HEK293 (cell line): ENCODE measurements around the gene KLK2.

Source experiments
- BCL11A ChIP-seq: fragments of 450-650 bp; formaldehyde crosslinking; IDR thresholded peaks from 2 replicates; pipeline ENCODE4 v1.5.1; 2016; ENCODE audit warnings: low read depth, missing biosample characterization, missing genetic modification characterization
- EGR2 ChIP-seq: fragments of 450-650 bp; formaldehyde crosslinking; IDR thresholded peaks from 2 replicates; pipeline ENCODE4 v1.5.1; 2016; ENCODE audit warnings: low read depth, missing biosample characterization, missing genetic modification characterization
- FEZF1 ChIP-seq: fragments of 450-650 bp; formaldehyde crosslinking; IDR thresholded peaks from 2 replicates; pipeline ENCODE4 v1.5.1; 2016; ENCODE audit warnings: missing biosample characterization, missing genetic modification characterization
- HIC1 ChIP-seq: fragments of 450-650 bp; formaldehyde crosslinking; IDR thresholded peaks from 2 replicates; pipeline ENCODE4 v1.5.1; 2016; ENCODE audit warnings: missing biosample characterization, missing genetic modification characterization
- KLF16 ChIP-seq: fragments of 450-650 bp; formaldehyde crosslinking; IDR thresholded peaks from 2 replicates; pipeline ENCODE4 v1.5.1; 2017; ENCODE audit warnings: missing biosample characterization, missing genetic modification characterization
- KLF9 ChIP-seq: fragments of 450-650 bp; formaldehyde crosslinking; IDR thresholded peaks from 2 replicates; pipeline ENCODE4 v1.5.1; 2016; ENCODE audit warnings: missing biosample characterization, missing genetic modification characterization, low read depth
- TCF7L2 ChIP-seq: IDR thresholded peaks from 2 replicates; pipeline ENCODE4 v1.6.1; 2011; ENCODE audit warnings: low read depth, mild to moderate bottlenecking, inconsistent platforms, low read length, moderate library complexity, borderline replicate concordance
- ZBTB10 ChIP-seq: fragments of 450-650 bp; formaldehyde crosslinking; IDR thresholded peaks from 2 replicates; pipeline ENCODE4 v1.5.1; 2016; ENCODE audit warnings: missing biosample characterization, missing genetic modification characterization
- ZBTB49 ChIP-seq: fragments of 450-650 bp; formaldehyde crosslinking; IDR thresholded peaks from 2 replicates; pipeline ENCODE4 v1.5.1; 2016; ENCODE audit warnings: missing biosample characterization, missing genetic modification characterization, low read depth
- ZBTB7A ChIP-seq: fragments of 450-650 bp; formaldehyde crosslinking; IDR thresholded peaks from 2 replicates; pipeline ENCODE4 v1.5.1; 2016; ENCODE audit warnings: low read depth, missing biosample characterization, missing genetic modification characterization
- ZFHX2 ChIP-seq: fragments of 450-650 bp; formaldehyde crosslinking; conservative IDR thresholded peaks from 2 replicates; pipeline ENCODE4 v1.5.1; 2016; ENCODE audit warnings: missing biosample characterization, missing genetic modification characterization
- ZNF133 ChIP-seq: fragments of 450-650 bp; formaldehyde crosslinking; IDR thresholded peaks from 2 replicates; pipeline ENCODE4 v1.5.1; 2016; ENCODE audit warnings: missing biosample characterization, missing genetic modification characterization
- ZNF214 ChIP-seq: fragments of 450-650 bp; formaldehyde crosslinking; IDR thresholded peaks from 2 replicates; pipeline ENCODE4 v1.5.1; 2017; ENCODE audit warnings: missing biosample characterization, mild to moderate bottlenecking, missing genetic modification characterization, borderline replicate concordance
- ZNF26 ChIP-seq: fragments of 450-650 bp; formaldehyde crosslinking; IDR thresholded peaks from 2 replicates; pipeline ENCODE4 v1.5.1; 2016; ENCODE audit warnings: missing biosample characterization, missing genetic modification characterization
- ZNF366 ChIP-seq: fragments of 450-650 bp; formaldehyde crosslinking; conservative IDR thresholded peaks from 2 replicates; pipeline ENCODE4 v1.5.1; 2016; ENCODE audit warnings: missing biosample characterization, missing genetic modification characterization
- ZNF394 ChIP-seq: fragments of 450-650 bp; formaldehyde crosslinking; IDR thresholded peaks from 2 replicates; pipeline ENCODE4 v1.5.1; 2016; ENCODE audit warnings: missing biosample characterization, missing genetic modification characterization, mild to moderate bottlenecking, moderate library complexity, borderline replicate concordance
- ZNF398 ChIP-seq: fragments of 450-650 bp; formaldehyde crosslinking; IDR thresholded peaks from 2 replicates; pipeline ENCODE4 v1.5.1; 2017; ENCODE audit warnings: missing biosample characterization, missing genetic modification characterization
- ZNF501 ChIP-seq: fragments of 450-650 bp; formaldehyde crosslinking; IDR thresholded peaks from 2 replicates; pipeline ENCODE4 v1.5.1; 2016; ENCODE audit warnings: missing biosample characterization, missing genetic modification characterization
- ZNF596 ChIP-seq: fragments of 450-650 bp; IDR thresholded peaks from 2 replicates; pipeline ENCODE4 v1.5.0; 2018; ENCODE audit warnings: missing biosample characterization, mild to moderate bottlenecking, missing genetic modification characterization, moderate library complexity
- ZNF600 ChIP-seq: fragments of 450-650 bp; formaldehyde crosslinking; IDR thresholded peaks from 2 replicates; pipeline ENCODE4 v1.5.1; 2016; ENCODE audit warnings: missing biosample characterization, missing genetic modification characterization
- ZNF623 ChIP-seq: fragments of 450-650 bp; formaldehyde crosslinking; IDR thresholded peaks from 2 replicates; pipeline ENCODE4 v1.5.1; 2016; ENCODE audit warnings: missing biosample characterization, missing genetic modification characterization
- ZNF624 ChIP-seq: fragments of 450-650 bp; formaldehyde crosslinking; IDR thresholded peaks from 2 replicates; pipeline ENCODE4 v1.5.1; 2017; ENCODE audit warnings: missing biosample characterization, missing genetic modification characterization
- ZNF670 ChIP-seq: fragments of 450-650 bp; formaldehyde crosslinking; IDR thresholded peaks from 2 replicates; pipeline ENCODE4 v1.5.1; 2016; ENCODE audit warnings: missing biosample characterization, missing genetic modification characterization, low read depth
- ZNF677 ChIP-seq: fragments of 450-650 bp; IDR thresholded peaks from 2 replicates; pipeline ENCODE4 v1.5.0; 2018; ENCODE audit warnings: missing biosample characterization, mild to moderate bottlenecking, missing genetic modification characterization, moderate library complexity
- ZNF701 ChIP-seq: fragments of 450-650 bp; formaldehyde crosslinking; IDR thresholded peaks from 2 replicates; pipeline ENCODE4 v1.5.1; 2016; ENCODE audit warnings: missing biosample characterization, missing genetic modification characterization
- ZNF777 ChIP-seq: fragments of 450-650 bp; formaldehyde crosslinking; IDR thresholded peaks from 2 replicates; pipeline ENCODE4 v1.5.1; 2017; ENCODE audit warnings: missing biosample characterization, missing genetic modification characterization, borderline replicate concordance
- ZNF792 ChIP-seq: fragments of 450-650 bp; formaldehyde crosslinking; IDR thresholded peaks from 2 replicates; pipeline ENCODE4 v1.5.1; 2016; ENCODE audit warnings: missing biosample characterization, missing genetic modification characterization

Gene KLK2

GRCh38 chr19:50912727-50913716 is 39.8 kb downstream of the KLK2 start (continued):
- TF ChIP-seq ZBTB49 (tag by site-specific recombination) = no peak
- TF ChIP-seq ZBTB7A (tag by site-specific recombination) = no peak
- TF ChIP-seq ZBTB10 (tag by site-specific recombination) = peak; percentile 81; the same call in 1 of the 2 replicates
- peak; percentile 93 for TF ChIP-seq ZFHX2 (tag by site-specific recombination)
- TF ChIP-seq ZNF398 (tag by site-specific recombination) = peak; percentile 70
- TF ChIP-seq KLF9 (tag by site-specific recombination) = 0 out of 2 replicates have a peak, but pooled peaks have one; percentile 8
- no peak for TF ChIP-seq ZNF394 (tag by site-specific recombination)
- TF ChIP-seq ZNF501 (tag by site-specific recombination) = 0 out of 2 replicates have a peak, but pooled peaks have one; percentile 38
- TF ChIP-seq ZNF600 (tag by site-specific recombination) = 0 out of 2 replicates have a peak, but pooled peaks have one; percentile 22
- no peak for TF ChIP-seq ZNF624 (tag by site-specific recombination)
- TF ChIP-seq ZNF777 = peak; percentile 10; the same call in 1 of the 2 replicates
- TF ChIP-seq ZNF623 (tag by site-specific recombination) = no peak
- no peak for TF ChIP-seq TCF7L2
- no peak for TF ChIP-seq ZNF792
- no peak for TF ChIP-seq ZNF701 (tag by site-specific recombination)
- no peak for TF ChIP-seq ZNF214
- TF ChIP-seq ZNF596 = peak; percentile 46; the same call in 1 of the 2 replicates
- TF ChIP-seq ZNF677 (tag by site-specific recombination) = no peak
- peak; percentile 96 for TF ChIP-seq HIC1
- TF ChIP-seq ZNF670 (tag by site-specific recombination) = no peak
- TF ChIP-seq EGR2 (tag by site-specific recombination) = peak; percentile 85
- peak; percentile 78; the same call in 1 of the 2 replicates for TF ChIP-seq BCL11A (tag by site-specific recombination)
- TF ChIP-seq ZNF26 (tag by site-specific recombination) = no peak
- peak; percentile 58; the same call in 1 of the 2 replicates for TF ChIP-seq KLF16 (tag by site-specific recombination)
- TF ChIP-seq FEZF1 (tag by site-specific recombination) = no peak
- TF ChIP-seq ZNF366 (tag by site-specific recombination) = peak; percentile 87
- TF ChIP-seq ZNF133 (tag by site-specific recombination) = no peak
